ENCODE measurements around the gene PPA2.
"Not testable (repeated sequence)": the region's sequence is repeated elsewhere in the genome, so short reads cannot be mapped to it uniquely, and the experiment has no call there.

Gene PPA2

DNA sequence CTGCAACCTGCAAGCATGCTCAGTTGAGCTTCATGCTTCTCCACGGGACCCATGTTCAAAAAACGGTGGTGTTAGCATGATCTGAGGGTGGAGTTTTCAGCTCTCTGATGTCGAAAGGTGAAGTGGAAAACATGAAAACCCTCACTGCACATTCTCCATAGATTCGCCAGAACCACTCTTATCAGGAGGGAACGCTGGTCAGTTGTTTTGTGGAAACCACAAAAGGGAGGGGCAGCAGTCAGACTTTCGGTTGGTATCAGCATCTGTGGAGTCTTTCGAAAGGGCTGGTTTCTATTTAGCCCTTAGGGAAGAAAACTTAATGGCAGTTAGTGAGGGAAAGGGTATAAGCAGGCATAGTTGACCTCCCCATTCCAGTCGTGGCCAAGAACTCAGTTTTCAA, 12.6 kb downstream of the PPA2 start:
- in situ Hi-C loops (cut with MboI; ENCODE audit: low sequenced_read_pairs): loop anchor here (25.0 kb wide), 2 partner anchors 324 to 399 kb away; partner anchors contain the start of gene TET2

DNA sequence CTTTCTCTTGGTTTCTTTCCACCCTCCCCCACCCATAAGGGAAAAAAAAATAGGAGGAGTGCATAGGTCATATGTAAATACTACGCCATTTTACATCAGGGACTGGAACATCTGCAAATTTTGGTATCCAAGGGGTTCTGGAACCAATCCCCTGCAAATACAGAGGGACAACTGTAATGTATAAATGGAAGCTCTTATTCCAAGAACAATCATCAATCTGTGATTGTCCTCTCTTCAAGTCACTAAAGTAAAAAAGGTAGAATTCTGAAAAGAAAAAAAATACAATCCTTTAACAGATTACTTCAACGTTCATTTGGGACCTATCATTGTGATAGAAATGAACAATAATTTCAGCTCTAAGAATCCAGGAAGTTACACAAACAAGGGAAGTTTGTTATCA, 13.6 kb downstream of the PPA2 start:
- in situ Hi-C loops (cut with MboI; ENCODE audit: low sequenced_read_pairs): loop anchor here (25.0 kb wide), 2 partner anchors 323 to 398 kb away; partner anchors contain the start of gene TET2

DNA sequence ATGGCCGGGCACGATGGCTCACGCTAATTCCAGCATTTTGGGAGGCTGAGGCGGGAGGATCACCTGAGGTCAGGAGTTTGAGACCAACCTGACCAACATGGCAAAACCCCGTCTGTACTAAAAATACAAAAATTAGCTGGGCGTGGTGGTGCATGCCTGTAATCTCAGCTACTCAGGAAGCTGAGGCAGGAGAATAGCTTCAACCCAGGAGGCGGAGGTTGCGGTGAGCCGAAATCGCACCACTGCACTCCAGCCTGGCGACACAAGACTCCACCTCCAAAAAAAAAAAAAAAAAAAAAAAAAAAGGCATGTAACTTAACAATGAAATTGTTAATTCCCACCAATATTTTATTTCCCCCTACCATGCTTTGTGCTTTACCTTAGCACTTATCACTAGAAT, 15.3 kb downstream of the PPA2 start:
- in situ Hi-C loops (cut with MboI; ENCODE audit: low sequenced_read_pairs): loop anchor here (25.0 kb wide), 2 partner anchors 321 to 396 kb away; partner anchors contain the start of gene TET2

DNA sequence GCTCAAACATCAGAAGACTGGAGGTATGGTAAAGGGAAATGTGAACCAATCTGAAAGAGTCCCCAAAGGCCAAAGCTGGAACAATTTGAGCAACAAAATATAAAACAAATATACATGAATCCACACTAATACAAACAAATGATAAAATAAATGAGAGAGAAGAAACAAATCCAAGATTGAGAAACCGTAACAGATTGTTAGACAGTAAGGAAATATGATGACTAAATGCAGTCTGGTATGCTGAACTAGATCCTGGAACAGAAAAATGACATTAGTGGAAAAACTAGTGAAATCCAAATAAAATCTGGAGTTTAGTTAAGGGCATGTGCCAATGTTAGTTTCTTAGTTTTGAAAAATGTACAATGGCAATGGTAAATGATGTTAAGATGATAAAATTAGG, 15.9 kb downstream of the PPA2 start:
- in situ Hi-C loops (cut with MboI; ENCODE audit: low sequenced_read_pairs): loop anchor here (25.0 kb wide), 2 partner anchors 321 to 396 kb away; partner anchors contain the start of gene TET2

DNA sequence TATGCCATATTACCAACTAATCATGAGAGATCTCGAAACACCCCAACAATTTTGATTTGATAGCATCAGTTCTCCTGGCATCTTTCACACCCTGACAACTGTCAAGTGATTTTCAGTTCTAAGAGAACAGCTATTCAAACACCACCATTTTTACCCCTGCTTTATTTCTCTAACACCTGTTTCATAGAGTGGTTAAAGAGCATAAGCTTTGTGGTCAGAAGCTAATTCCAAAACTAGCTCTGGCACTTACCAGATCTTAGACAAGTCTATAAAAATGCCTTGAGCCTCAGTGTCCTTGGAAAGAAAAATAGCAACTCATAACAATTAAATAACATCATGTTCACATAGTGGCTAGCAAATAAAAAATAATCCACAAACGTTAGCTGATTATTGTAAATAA, 17.9 kb downstream of the PPA2 start:
- in situ Hi-C loops (cut with MboI; ENCODE audit: low sequenced_read_pairs): loop anchor here (25.0 kb wide), 2 partner anchors 319 to 394 kb away; partner anchors contain the start of gene TET2

DNA sequence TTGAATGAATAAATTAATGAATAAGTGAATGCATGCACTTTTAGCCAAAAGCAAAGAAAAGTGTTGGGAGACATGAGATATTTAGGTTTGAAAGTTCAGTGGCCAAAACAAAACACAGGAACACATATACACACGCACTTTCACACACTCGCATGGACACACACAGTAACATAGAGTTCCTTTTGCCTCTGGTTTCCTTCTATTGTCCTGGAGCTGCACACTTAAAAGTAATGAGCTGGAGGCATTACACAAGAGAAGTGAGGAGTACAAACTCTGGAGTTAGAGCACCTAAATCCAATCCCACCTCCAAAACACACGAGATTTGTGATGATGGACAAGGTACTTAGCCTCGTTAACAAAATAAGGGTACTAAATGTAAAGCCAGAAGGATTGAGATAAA, 18.7 kb downstream of the PPA2 start:
- in situ Hi-C loops (cut with MboI; ENCODE audit: low sequenced_read_pairs): loop anchor here (25.0 kb wide), 2 partner anchors 318 to 393 kb away; partner anchors contain the start of gene TET2

DNA sequence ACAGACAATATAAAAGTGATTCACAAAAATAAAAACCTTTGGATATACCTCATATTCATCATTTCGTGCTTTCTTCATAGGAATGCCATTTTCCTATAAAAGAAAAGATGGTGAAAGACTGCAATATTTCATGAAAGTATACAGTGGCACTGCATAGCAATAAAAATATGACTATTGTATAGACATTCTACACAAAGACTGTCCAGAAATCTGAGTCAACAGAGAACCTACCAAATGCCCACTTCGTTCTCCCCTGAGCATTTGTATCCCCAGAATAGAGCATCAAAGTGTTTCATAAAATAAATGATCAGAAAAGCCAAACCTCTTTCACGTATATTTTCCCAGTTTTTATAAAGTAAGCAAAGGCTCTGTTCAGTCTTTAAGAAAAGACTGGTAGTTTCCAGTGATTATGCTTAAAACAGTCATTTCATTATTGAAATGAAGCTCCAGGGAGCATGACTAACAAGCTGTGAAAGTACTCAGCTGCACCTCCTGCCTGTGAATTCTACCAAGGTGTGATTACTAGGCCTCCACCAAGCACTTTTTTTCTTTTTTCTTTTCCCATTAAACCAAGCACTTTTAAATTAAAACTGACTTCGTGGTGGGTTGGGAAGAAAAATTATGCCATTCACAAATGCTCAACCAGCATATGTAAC, 20.2 kb downstream of the PPA2 start:
- in situ Hi-C loops (cut with MboI; ENCODE audit: low sequenced_read_pairs): loop anchor here (25.0 kb wide), 2 partner anchors 316 to 391 kb away; partner anchors contain the start of gene TET2

DNA sequence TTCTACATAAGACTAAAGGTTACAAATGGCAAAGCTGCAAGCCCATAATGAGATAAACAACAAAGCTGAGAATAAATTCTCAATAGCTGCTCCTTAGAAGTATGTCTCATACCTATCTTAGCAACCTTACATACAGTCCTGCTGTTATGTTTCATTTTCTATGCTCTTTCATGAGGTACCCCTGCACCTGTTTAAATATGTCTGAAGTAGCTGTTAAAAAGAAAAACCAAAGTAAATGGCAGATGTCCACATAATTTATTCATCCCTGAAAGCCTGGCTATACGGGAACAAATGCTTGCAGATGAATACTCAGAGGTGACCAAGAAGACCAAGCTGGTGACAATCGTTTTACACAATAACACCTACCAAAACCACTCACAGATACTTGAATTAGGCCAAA, 22.5 kb downstream of the PPA2 start:
- in situ Hi-C loops (cut with MboI; ENCODE audit: low sequenced_read_pairs): loop anchor here (25.0 kb wide), 2 partner anchors 314 to 389 kb away; partner anchors contain the start of gene TET2

DNA sequence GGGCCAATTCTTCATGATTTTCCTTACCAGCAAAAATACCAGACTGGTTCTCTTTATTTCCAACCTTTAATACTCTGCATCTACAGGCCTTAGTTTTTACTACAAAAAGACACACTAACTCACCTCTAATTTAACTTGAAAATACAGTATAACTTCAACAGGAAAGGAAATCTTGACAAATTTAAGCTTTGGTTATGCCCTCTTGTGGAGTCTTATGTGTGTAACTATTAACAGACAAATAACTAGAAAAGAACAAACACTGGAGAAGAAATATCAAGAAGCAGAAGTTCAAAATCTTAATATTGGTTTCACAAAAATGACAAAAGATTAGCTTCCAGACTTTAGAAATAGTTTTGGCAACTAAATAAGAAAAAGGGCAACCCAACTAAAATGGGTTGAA, 33.0 kb downstream of the PPA2 start:
- in situ Hi-C loops (cut with MboI; ENCODE audit: low sequenced_read_pairs): no loop called here

DNA sequence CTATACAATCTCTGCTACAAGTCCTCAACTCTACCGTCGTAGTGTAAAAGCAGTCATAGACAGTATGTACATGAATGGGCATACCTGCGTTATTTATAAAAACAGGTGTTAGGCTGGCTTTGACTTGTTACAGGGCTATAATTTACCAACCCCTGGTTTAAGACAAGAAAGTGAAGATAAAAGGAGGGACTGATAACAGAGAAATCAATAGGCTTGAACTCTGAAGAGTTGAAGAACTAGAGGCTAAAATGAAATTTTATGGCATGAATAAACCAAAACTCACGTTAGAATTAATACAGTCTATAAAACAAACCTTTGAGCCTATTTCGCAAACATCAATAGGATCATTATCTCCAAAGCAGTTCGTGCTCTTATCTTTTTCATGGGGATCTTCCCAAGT, 36.2 kb downstream of the PPA2 start:
- in situ Hi-C loops (cut with MboI; ENCODE audit: low sequenced_read_pairs): no loop called here

DNA sequence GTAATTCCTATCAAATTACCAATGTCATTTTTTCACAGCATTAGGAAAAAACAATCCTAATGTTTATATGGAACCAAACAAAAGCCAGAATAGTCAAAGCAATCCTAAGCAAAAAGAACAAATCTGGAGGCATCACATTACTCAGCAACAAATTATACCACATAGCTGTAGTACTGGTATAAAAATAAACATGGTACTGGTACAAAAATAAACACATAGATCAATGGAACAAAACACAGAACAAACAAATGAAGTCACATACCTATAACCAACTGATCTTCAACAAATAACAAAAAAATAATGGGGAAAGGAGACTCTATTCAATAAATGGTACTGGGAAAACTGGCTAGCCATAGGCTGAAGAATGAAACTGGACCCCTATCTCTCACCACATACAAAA, 37.4 kb downstream of the PPA2 start:
- in situ Hi-C loops (cut with MboI; ENCODE audit: low sequenced_read_pairs): no loop called here

DNA sequence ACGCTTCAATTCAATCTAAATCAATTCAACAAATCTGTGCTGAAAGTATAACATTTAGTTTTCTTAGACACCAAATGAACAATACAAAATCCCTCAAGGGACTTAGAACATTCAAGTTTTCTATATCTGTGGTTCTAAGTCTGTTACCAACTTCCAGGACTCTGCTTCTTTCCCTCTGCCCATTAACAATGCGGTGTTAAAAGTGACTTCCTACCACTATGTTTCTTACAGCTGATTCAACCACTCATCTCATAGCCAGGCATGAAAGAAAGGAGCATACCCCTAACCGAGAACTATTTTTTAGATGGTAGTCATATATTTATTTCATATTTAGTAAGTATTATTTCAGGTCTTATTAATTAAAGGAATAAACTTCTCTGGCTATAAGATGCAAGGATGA, 38.9 kb downstream of the PPA2 start:
- in situ Hi-C loops (cut with MboI; ENCODE audit: low sequenced_read_pairs): no loop called here

DNA sequence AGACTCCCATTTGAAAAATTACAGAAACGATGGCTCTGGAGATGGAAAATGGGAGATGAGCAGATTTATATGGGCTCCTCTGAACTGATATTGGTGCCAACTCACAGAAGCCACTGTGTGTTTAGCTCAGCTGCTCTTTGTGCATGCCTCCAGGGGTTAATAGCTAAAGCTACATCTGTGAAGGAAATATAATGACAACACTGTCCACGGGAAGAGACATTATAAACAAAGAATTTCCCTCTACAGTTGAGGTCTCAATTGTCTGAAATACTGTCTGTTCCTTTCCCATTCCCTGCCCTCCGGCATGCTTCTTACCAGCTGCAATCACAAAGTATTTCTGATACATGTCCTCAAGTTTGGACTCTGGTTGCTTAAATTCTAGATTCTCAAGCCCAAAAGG, 40.4 kb downstream of the PPA2 start:
- in situ Hi-C loops (cut with MboI; ENCODE audit: low sequenced_read_pairs): no loop called here

DNA sequence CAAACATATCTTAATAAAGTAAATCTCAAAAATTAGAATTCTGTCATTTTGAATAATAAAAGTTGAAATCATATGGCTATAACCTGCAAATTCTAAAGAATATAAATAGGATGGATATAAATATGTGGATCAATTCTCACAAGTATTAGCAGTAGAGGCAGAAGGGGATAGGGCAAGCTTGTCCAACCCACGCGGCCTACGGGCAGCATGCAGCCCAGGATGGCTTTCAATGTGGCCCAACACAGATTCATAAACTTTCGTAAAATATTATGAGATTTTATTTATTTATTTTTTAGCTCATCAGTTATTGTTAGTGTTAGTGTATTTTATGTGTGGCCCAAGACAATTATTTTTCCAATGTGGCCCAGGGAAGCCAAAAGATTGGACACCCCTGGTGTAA, 41.4 kb downstream of the PPA2 start:
- in situ Hi-C loops (cut with MboI; ENCODE audit: low sequenced_read_pairs): no loop called here

DNA sequence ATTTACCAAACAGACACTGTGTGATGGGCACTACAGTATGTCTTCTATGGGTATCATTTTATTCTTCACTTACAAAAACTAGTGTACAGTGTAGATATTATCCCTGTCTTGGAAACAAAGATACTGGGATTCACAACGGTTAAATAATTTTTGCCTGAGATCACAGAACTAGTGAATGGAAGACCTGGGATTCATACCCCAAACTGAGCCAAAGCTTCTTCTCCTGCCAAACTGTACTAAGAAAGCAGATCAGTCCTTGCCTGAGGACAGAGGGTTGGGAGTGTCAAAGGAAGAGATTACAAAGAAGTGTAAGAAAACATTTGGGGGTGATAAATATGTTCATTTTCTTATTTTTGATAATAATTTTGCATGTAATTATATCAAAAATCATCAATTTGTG, 43.1 kb downstream of the PPA2 start:
- in situ Hi-C loops (cut with MboI; ENCODE audit: low sequenced_read_pairs): no loop called here

DNA sequence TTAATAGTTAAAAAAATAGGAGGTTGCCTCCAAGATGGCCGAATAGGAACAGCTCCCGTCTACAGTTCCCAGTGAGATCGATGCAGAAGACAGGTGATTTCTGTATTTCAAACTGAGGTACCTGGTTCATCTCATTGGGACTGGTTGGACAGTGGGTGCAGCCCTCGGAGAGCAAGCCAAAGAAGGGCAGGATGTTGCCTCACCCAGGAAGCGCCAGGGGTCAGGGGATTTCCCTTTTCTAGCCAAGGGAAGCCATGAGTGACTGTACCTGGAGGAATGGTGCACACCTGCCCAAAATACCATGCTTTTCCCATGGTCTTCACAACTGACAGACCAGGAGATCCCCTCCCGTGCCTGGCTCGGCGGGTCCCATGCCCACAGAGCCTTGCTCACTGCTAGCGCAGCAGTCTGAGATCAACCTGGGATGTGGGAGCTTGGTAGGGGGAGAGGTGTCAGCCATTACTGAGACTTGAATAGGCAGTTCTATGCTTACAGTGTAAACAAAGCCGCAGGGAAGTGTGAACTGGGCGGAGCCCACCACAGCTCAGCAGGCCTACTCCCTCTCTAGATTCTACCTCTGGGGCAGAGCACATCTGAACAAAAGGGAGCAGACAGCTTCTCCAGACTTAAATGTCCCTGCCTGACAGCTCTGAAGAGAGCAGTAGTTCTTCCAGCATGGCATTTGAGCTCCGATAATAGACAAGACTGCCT, 47.5 kb downstream of the PPA2 start:
- in situ Hi-C loops (cut with MboI; ENCODE audit: low sequenced_read_pairs): no loop called here

DNA sequence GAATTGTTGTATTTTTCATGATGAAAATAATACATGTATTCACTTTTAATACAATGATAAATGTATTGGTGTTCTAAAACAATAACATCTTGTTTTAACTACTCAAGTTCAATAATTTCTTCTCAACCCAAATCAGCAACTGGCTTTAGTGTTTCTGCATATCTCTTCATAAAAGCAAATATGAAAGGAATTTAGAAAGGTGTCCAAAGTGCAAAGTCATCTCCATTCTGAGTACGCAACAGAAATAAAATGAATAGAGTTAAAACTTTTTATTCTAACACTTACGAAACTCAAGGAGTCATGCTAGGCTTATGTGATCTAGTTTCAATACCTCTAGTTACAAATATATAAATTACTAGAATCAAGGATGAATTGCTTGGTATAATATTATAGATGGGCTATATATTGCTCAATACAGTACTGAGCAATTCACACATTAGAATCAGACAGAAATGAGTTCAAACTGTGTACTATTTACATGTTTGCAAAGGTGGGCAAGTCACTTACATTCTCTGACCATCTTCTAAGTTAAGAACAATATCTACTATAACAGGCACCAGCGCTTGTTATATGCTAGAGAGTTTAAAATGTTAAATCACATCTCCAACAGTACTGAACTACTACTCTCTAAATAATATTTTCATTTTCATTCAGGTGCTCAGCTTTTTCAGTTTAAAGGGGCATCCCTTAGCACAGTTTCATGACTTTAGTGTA, 51.5 kb downstream of the PPA2 start:
- in situ Hi-C loops (cut with MboI; ENCODE audit: low sequenced_read_pairs): no loop called here

DNA sequence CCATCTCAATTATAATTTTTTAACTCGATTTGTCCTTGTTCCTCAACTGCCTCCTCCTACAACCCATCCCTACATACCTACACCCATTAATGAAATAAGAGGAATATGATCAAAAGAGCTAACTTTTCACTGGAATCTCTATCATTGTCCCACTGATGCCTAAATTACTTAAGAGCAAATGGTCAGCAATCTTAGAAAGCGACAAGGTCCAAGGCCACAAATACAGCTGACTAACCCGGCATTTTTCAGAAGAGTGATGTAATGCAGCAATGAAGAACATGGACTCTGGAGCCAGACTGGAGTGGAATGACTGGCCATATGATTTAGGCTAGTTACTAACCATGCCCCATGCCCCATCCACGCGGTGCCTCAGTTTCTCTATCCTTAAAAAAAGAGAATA, 56.2 kb downstream of the PPA2 start:
- in situ Hi-C loops (cut with MboI; ENCODE audit: low sequenced_read_pairs): no loop called here

DNA sequence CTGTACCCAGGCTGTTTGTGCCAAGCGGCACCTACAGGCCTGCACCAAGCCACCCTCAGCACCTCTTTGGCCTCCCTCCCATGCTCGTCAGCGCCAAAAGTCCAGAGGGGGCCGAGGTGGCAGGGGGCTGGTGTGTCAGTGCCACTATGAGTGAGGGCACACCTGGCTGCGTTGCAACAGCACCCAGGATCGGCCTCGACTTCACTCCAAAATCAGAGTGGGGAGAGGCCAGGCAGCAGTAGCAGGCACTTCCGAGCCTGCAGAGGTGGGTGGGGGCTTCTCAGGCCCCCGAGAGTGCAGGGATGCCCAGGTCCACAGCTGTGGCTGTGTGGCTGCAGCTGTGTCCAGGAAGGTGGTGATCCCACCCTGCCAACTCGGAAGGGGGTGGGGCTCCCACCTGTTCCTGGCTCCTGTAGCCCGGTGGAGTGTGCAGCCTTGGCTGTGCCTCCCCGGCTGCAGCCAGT, 58.5 kb downstream of the PPA2 start:
- in situ Hi-C loops (cut with MboI; ENCODE audit: low sequenced_read_pairs): no loop called here

DNA sequence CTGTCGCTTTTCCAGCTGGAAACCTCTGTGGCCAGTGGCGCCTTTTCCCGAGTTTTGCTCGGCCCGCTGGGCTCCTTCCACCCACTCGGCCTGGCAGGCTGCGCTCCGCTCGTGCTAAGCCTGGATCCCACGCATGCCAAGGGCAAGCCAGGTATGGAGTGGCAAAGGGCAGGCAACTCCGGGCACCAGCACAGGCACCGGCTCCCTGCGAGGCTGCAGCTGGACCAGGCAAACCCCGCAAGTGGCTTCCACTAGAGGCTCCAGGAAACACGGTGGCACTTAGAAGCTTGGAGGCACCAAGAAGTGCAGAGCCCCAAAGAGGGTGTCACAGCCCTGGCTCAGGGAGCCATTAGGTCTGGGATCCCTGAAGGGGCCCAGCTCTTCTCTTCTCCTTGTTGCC, 59.5 kb downstream of the PPA2 start:
- in situ Hi-C loops (cut with MboI; ENCODE audit: low sequenced_read_pairs): no loop called here

DNA sequence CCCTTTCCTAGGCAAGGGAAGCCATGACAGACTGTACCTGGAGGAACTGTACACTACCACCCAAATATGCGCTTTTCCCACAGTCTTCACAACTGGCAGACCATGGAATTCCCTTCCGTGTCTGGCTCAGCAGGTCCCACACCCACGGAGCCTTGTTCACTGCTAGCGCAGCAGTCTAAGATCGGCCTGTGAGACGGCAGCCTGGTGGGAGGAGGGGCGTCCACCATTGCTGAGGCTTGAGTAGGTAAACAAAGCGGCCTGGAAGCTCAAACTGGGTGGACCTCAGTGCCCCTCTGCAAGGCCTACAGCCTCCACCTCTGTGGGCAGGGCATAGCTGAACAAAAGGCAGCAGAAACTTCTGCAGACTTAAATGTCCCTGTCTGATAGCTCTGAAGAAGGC, 64.7 kb downstream of the PPA2 start:
- in situ Hi-C loops (cut with MboI; ENCODE audit: low sequenced_read_pairs): not testable (repeated sequence)

Data from HL-60/S4 treated with phorbol 12-myristate 13-acetate at 8.2 ng/mL for 4 days and 3 days (cell line).